ENCODE data around the gene WDR18.

DNA sequence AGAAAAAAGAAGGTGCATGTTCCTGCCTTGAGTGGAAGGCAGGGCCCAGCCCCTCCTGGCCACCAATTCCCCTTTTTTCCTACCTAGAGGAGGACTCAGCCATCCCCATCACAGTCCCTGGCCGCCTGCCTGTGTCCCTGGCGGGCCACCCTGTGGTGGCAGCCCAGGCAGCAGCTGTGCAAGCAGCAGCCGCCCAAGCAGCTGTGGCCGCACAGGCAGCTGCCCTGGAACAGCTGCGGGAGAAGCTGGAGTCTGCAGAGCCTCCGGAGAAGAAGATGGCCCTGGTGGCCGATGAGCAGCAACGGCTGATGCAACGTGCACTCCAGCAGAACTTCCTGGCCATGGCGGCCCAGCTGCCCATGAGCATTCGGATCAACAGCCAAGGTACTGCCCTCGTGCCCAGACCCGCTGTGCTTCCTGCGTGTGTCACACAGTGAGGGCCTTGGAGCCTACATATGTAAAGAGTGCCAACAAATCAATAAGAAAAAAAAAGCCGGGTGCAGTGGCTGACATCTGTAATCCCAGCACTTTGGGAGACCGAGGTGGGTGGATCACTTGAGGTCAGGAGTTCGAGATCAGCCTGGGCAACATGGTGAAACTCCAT, 17.6 kb upstream of the WDR18 start:
- TF ChIP-seq, protein P1, sequence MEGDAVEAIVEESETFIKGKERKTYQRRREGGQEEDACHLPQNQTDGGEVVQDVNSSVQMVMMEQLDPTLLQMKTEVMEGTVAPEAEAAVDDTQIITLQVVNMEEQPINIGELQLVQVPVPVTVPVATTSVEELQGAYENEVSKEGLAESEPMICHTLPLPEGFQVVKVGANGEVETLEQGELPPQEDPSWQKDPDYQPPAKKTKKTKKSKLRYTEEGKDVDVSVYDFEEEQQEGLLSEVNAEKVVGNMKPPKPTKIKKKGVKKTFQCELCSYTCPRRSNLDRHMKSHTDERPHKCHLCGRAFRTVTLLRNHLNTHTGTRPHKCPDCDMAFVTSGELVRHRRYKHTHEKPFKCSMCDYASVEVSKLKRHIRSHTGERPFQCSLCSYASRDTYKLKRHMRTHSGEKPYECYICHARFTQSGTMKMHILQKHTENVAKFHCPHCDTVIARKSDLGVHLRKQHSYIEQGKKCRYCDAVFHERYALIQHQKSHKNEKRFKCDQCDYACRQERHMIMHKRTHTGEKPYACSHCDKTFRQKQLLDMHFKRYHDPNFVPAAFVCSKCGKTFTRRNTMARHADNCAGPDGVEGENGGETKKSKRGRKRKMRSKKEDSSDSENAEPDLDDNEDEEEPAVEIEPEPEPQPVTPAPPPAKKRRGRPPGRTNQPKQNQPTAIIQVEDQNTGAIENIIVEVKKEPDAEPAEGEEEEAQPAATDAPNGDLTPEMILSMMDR (IDR thresholded peaks at IDR 0.05): no peak
- TF ChIP-seq POLR2A (IDR thresholded peaks at IDR 0.05): no peak

All from thyroid gland (tissue), 4 donors.